ENCODE data around the gene R3HDM4. TPM values are rescaled to one million over a fixed set of nuclear protein-coding genes. Genes with fewer than 3 reads are reported as not detected.

Gene R3HDM4
- total and polyA plus RNA-seq, 9 donors, result 13.1 to 38.6 (median 34.0) TPM

DNA sequence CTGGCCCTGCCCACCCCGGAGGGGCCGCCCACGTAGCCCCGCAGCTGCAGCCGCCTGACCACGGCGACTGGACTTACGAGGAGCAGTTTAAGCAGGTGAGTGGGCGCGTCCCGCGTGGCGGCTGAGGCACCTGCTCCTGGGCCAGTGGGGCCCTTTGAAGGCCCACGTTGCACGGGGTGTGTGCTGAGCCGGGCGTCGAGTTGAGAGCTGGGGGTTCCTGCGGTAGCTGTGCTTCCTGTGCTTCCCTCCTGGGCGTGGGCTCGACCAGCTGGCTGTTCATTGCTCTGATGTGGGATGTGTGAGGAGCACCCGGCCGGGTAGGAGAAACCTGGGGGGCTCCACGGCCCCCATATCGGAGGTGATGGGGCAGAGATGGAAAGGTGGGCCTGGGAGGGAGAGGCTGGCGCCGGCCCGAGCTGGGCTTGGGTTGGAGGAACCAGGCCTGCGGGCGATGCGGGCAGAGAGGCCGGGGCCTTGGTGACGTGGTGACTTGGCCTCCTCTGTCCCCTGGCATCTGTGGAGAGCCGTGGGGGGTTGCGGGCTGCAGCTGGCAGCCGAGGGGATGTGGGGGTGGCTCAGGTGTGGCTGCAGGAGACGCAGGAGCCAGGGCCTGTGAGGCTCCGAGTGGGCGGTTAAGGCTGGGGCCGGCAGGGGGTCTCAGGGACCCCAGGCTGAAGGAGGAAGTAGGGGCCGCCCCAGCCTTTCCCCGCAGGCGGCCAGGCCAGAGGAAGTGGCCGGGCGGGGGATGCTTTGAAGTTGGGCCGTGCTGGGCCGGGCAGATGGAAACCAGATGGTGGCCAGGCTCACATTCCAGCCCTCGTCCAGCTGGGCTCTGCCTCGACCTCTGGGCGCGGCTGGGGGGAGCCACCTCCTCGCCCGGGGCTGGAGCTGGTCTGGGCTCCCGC is 19.9 kb upstream of the R3HDM4 start:
- H3K27ac ChIP-seq (ENCODE audit: low read length), result peak overlapping the region; percentile 59
- WGBS (ENCODE audit: insufficient coverage), result 13% methylated on average over 42 of the region's 54 CpGs
- H3K4me3 ChIP-seq (ENCODE audit: low read length), result no peak overlapping the region
- H3K4me1 ChIP-seq (ENCODE audit: control insufficient read depth, insufficient read depth, low read length), result peaks cover 36% of the 10 kb centered on the region
- DNase-seq, result peak; percentile 81
- H3K36me3 ChIP-seq (ENCODE audit: control insufficient read depth, insufficient read depth, low read length), result peaks cover 12% of the 10 kb centered on the region
- no peaks in the 10 kb centered on the region for H3K9me3 ChIP-seq (replicated peaks; ENCODE audit: control insufficient read depth, low read depth, low read length)
- peaks cover 21% of the 10 kb centered on the region for H3K27me3 ChIP-seq (ENCODE audit: control insufficient read depth, insufficient read depth, low read length)

DNA sequence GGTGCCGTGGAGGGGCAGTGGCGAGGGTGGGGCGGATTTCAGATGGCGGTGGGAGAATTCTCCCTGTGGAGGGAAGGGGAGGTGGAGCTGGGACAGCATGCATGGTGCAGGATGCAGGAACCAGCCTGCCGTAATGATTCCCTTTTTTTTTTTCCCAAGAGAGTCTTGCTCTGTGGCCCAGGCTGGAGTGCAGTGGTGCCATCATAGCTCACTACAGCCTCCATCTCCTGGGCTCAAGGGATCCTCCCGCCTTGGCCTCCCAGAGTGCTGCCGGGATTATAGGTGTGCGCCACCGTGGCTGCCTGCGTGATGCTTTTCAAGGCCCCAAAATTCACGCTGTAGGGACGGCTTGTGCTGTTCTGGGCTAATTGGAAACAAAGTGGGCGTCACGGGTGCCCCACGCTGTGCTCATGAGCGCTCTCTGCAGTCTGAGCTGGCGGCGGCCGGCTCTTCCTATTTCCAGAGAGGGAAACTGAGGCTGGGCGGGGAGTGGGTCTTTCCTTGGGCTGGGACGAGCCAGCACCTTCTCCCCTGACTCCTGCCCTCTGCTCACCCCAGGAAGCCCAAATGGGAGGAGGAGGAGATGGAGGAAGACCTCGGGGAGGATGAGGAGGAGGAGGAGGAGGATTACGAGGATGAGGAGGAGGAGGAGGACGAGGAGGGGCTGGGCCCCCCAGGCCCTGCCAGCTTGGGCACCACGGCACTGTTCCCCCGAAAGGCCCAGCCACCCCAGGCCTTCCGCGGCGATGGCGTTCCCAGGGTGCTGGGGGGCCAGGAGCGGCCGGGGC is 19.0 kb upstream of the R3HDM4 start:
- no peak for DNase-seq
- 68% methylated on average over 27 of the region's 32 CpGs for WGBS (ENCODE audit: insufficient coverage)
- Histone ChIP-seq H3K9me3 (replicated peaks; ENCODE audit: control insufficient read depth, low read depth, low read length) (no peaks in the 10 kb centered on the region), H3K4me1 (ENCODE audit: control insufficient read depth, insufficient read depth, low read length) (peaks cover 45% of the 10 kb centered on the region), H3K27me3 (ENCODE audit: control insufficient read depth, insufficient read depth, low read length) (peaks cover 17% of the 10 kb centered on the region), H3K4me3 (ENCODE audit: low read length) (no peak overlapping the region), H3K36me3 (ENCODE audit: control insufficient read depth, insufficient read depth, low read length) (peaks cover 8% of the 10 kb centered on the region), H3K27ac (ENCODE audit: low read length) (no peak overlapping the region)

DNA sequence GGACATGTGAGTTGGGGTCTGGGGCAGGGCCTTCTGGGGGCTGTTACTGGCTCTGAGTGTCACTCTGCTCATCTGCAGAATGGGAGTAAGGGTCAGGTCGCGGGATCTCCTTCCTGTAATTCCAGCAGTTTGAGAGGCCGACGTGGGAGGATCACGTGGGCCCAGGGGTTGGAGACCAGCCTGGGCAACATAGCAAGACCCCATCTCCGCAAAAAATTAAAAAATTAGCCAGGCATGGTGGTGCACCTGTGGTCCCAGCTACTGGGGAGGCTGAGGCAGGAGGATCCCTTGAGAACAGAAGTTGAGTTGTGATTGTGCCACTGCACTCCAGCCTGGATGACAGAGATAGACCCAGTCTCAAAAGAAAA is 16.9 kb upstream of the R3HDM4 start:
- Histone ChIP-seq H3K9me3 (replicated peaks; ENCODE audit: control insufficient read depth, low read depth, low read length) (no peaks in the 10 kb centered on the region), H3K27me3 (ENCODE audit: control insufficient read depth, insufficient read depth, low read length) (peaks cover 18% of the 10 kb centered on the region), H3K27ac (ENCODE audit: low read length) (no peak overlapping the region), H3K36me3 (ENCODE audit: control insufficient read depth, insufficient read depth, low read length) (peaks cover 7% of the 10 kb centered on the region), H3K4me1 (ENCODE audit: control insufficient read depth, insufficient read depth, low read length) (peaks cover 51% of the 10 kb centered on the region), H3K4me3 (ENCODE audit: low read length) (no peak overlapping the region)
- WGBS (ENCODE audit: insufficient coverage), result 88% methylated on average over 6 of the region's 6 CpGs
- DNase-seq, result no peak

DNA sequence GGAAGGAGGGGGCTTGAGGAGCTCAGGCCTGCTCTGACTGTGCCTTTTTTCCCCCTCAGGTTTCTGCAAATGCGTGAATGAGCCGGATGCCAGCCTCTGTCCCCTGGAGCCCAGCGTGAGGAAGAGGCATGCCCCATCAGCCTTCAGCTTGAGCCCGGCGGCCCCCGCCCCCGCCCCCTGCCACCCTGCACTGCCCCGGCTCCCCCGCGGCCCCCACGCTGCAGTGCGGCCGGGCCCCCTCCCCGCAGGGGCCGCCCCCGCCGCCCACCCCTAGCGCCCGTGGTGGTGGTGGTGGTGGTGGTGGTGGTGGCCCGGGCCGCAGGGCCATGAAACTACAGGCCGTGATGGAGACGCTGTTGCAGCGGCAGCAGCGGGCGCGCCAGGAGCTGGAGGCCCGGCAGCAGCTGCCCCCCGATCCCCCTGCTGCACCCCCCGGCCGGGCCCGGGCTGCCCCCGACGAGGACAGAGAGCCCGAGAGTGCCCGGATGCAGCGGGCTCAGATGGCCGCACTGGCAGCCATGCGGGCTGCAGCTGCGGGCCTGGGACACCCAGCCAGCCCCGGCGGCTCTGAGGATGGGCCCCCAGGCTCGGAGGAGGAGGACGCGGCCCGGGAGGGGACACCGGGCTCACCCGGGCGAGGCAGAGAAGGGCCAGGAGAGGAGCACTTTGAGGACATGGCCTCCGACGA is 16.3 kb upstream of the R3HDM4 start:
- Histone ChIP-seq H3K9me3 (replicated peaks; ENCODE audit: control insufficient read depth, low read depth, low read length) (no peaks in the 10 kb centered on the region), H3K36me3 (ENCODE audit: control insufficient read depth, insufficient read depth, low read length) (peaks cover 7% of the 10 kb centered on the region), H3K27ac (ENCODE audit: low read length) (no peak overlapping the region), H3K4me3 (ENCODE audit: low read length) (no peak overlapping the region), H3K4me1 (ENCODE audit: control insufficient read depth, insufficient read depth, low read length) (peaks cover 50% of the 10 kb centered on the region), H3K27me3 (ENCODE audit: control insufficient read depth, insufficient read depth, low read length) (peaks cover 22% of the 10 kb centered on the region)
- no peak for DNase-seq
- WGBS (ENCODE audit: insufficient coverage), result 87% methylated on average over 33 of the region's 51 CpGs

DNA sequence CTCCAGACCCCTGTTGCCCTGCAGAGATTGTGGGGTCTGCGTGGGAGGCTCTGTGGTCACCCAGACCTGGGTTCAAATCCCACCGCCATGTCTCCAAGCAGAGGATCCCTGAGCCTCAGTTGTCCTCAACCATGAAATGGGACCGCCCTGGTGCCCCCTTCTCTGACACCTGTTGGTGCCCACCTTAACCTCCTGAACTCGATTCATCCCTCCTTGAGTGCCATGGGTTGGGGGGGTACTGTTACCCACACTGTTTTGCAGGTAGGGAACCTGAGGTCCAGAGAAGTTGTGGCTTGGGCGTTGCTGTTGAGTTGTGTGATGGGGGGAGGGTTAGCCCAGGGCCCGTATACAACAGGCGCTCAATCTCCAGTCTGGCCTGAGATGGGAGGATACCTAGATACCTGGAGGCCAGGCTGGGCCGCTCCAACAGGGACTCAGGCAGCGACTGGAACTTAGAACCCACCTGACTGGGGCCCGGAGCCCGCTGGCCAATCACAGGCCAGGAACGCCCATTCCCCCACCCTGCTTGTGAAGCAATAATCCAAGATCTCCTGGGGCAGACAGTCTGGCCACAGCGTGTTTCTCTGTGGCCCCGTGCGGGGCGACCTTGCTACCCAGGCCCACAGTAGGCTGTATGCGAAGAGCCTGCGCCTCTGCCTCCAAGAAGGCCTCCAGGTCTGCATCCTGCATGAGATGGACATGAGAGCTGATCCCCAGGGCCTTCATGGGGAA is 15.6 kb upstream of the R3HDM4 start:
- Histone ChIP-seq H3K9me3 (replicated peaks; ENCODE audit: control insufficient read depth, low read depth, low read length) (no peaks in the 10 kb centered on the region), H3K27ac (ENCODE audit: low read length) (no peak overlapping the region), H3K4me1 (ENCODE audit: control insufficient read depth, insufficient read depth, low read length) (peaks cover 48% of the 10 kb centered on the region), H3K27me3 (ENCODE audit: control insufficient read depth, insufficient read depth, low read length) (peaks cover 17% of the 10 kb centered on the region), H3K4me3 (ENCODE audit: low read length) (no peak overlapping the region), H3K36me3 (ENCODE audit: control insufficient read depth, insufficient read depth, low read length) (peaks cover 7% of the 10 kb centered on the region)
- DNase-seq, result no peak
- WGBS (ENCODE audit: insufficient coverage), result 78% methylated on average over 16 of the region's 18 CpGs

DNA sequence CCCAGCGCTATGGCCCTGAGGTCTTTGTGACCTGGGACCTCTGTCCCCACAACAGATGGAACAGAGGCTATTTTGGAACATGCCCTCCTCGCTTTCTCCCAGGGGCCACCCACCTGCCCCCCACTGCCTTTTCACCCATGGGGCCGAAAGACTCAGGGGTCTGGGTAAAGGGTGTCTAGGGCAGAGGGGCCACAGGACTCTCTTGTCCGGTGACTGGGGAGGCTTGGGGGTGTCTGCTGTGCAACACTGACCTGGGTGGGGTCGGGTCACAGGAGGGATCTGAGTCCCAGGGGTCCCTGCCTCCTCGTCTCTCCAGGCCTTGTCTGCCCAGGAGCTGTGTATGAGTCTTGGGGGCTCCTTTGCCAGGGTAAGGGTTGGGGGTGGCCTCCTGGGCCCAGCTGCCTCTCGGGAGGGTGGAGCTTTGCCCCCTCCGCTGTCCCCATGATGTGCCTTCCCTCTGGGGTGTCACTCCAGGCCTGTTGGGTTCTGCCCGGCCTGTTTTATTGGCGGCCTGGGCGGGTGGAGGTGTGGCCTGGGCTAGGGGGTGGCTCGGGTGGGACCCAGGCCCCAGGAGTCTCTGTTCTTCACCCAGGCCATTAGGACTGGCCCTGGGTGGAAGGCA is 14.9 kb upstream of the R3HDM4 start:
- H3K4me1 ChIP-seq (ENCODE audit: control insufficient read depth, insufficient read depth, low read length), result peaks cover 48% of the 10 kb centered on the region
- WGBS (ENCODE audit: insufficient coverage), result 71% methylated on average over 4 of the region's 12 CpGs
- peaks cover 7% of the 10 kb centered on the region for H3K36me3 ChIP-seq (ENCODE audit: control insufficient read depth, insufficient read depth, low read length)
- H3K4me3 ChIP-seq (ENCODE audit: low read length), result peak overlapping the region; percentile 13
- H3K27me3 ChIP-seq (ENCODE audit: control insufficient read depth, insufficient read depth, low read length), result peaks cover 15% of the 10 kb centered on the region
- H3K27ac ChIP-seq (ENCODE audit: low read length), result no peak overlapping the region
- DNase-seq, result no peak
- H3K9me3 ChIP-seq (replicated peaks; ENCODE audit: control insufficient read depth, low read depth, low read length), result no peaks in the 10 kb centered on the region

DNA sequence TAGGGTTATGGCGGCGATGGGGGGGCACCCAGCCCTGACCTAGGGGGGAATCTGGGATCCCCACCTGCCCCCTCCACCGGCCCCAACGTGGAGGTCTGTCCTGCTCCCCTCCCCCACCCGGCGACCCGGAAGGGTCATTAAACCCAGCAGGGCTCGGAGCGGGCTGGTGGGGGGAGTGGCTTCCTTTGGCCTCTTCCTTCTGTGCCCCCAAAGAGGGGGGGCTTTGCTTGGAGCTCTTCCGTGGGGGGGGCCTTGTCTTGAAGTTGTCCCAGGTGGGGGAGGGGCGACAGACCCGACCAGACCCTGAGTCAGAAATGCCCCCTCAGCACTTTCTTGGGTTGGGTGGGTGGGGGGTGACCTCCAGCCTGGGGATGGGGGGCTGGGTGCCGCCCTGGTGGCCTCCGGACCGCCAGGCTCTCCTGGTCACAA is 14.3 kb upstream of the R3HDM4 start:
- Histone ChIP-seq H3K27ac (ENCODE audit: low read length) (peak overlapping the region; percentile 7), H3K9me3 (replicated peaks; ENCODE audit: control insufficient read depth, low read depth, low read length) (no peaks in the 10 kb centered on the region)

DNA sequence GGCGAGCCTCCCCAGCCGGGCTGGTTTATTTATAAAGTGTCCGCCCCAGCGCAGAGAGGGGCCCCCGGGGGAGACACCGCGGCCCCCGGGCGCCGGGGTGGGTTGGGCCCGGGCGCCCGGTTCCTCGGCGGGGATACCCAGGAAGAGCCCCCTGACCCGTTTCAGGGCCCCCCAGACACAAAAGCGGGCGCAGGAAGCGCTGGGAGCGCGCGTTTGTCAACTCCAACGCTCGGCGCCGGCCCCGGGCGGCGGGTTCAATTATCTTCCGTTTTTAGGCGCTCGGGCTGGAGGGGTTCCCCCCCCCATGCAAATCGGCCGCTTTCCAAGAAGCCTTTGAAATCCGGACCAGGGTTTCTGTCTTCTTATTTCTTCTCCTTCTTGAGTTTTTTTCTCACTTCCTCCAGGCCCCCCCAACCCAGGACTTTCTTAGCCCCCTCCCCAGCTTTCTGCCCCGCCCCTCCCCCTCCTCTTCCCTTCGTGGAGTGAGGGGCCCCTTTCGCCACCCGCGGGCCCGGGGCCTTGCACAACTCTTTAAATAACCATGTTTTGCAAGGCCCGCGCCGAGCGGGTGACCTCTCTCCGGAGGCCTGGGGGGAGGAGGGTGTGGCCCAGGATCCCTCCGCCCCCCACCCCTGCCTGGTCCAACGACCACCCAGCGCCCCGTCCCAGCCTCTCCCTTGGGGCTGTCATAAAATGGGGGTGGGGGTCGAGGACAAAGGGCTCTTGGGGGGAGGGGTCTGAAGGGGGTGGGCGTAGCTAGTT is 13.8 kb upstream of the R3HDM4 start:
- H3K36me3 ChIP-seq (ENCODE audit: control insufficient read depth, insufficient read depth, low read length), result peaks cover 4% of the 10 kb centered on the region
- H3K9me3 ChIP-seq (replicated peaks; ENCODE audit: control insufficient read depth, low read depth, low read length), result no peaks in the 10 kb centered on the region
- H3K4me3 ChIP-seq (ENCODE audit: low read length), result peak overlapping the region; percentile 82
- H3K4me1 ChIP-seq (ENCODE audit: control insufficient read depth, insufficient read depth, low read length), result peaks cover 43% of the 10 kb centered on the region
- H3K27ac ChIP-seq (ENCODE audit: low read length), result peak overlapping the region; percentile 71
- WGBS (ENCODE audit: insufficient coverage), result 0% methylated on average over 30 of the region's 52 CpGs
- peak; percentile 71 for DNase-seq
- H3K27me3 ChIP-seq (ENCODE audit: control insufficient read depth, insufficient read depth, low read length), result peaks cover 7% of the 10 kb centered on the region

More for the DNA sequence above, 14.3 kb upstream of the R3HDM4 start:
- Histone ChIP-seq H3K36me3 (ENCODE audit: control insufficient read depth, insufficient read depth, low read length) (peaks cover 4% of the 10 kb centered on the region), H3K4me1 (ENCODE audit: control insufficient read depth, insufficient read depth, low read length) (peaks cover 45% of the 10 kb centered on the region), H3K4me3 (ENCODE audit: low read length) (peak overlapping the region; percentile 82), H3K27me3 (ENCODE audit: control insufficient read depth, insufficient read depth, low read length) (peaks cover 11% of the 10 kb centered on the region)
- no peak for DNase-seq
- WGBS (ENCODE audit: insufficient coverage), result 58% methylated on average over 3 of the region's 15 CpGs

DNA sequence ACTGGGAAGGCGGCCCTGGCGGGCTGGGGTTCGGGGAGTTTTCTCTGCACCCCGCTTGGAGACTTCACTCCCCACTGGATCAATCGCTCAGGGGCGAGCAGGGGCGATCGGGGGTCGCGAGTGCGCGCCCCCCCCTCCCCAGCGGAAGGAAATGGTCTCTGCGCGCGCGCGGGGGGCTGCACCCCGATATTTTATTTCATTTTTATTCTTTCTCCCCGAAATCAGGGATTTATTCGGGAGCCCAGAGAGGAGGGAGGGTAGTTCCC is 13.2 kb upstream of the R3HDM4 start:
- 0% methylated on average over 12 of the region's 21 CpGs for WGBS (ENCODE audit: insufficient coverage)
- peaks cover 4% of the 10 kb centered on the region for H3K36me3 ChIP-seq (ENCODE audit: control insufficient read depth, insufficient read depth, low read length)
- H3K27ac ChIP-seq (ENCODE audit: low read length), result peak overlapping the region; percentile 71
- H3K27me3 ChIP-seq (ENCODE audit: control insufficient read depth, insufficient read depth, low read length), result peaks cover 10% of the 10 kb centered on the region
- no peaks in the 10 kb centered on the region for H3K9me3 ChIP-seq (replicated peaks; ENCODE audit: control insufficient read depth, low read depth, low read length)
- peaks cover 43% of the 10 kb centered on the region for H3K4me1 ChIP-seq (ENCODE audit: control insufficient read depth, insufficient read depth, low read length)
- peak overlapping the region; percentile 82 for H3K4me3 ChIP-seq (ENCODE audit: low read length)
- no peak for DNase-seq

Measured in muscle of leg (tissue), 11 donors.